ENCODE results near the gene SDHD.
A peak's percentile ranks its signal among the peaks of the same experiment; 100 is the strongest.

The SDHD gene

GRCh38 chr11:112103446-112103845, 16.8 kb downstream of the SDHD start:
- DNase-seq (ENCODE audit: low spot score), result no peak

GRCh38 chr11:112106070-112106469, 19.4 kb downstream of the SDHD start:
- no peak for DNase-seq (ENCODE audit: low spot score)

- DNase-seq (ENCODE audit: low spot score), result peak; percentile 53
These were observed 27.1 kb downstream of the SDHD start for GRCh38 chr11:112113539-112114457.

GRCh38 chr11:112114460-112114859, 27.8 kb downstream of the SDHD start:
- DNase-seq (ENCODE audit: low spot score), result no peak

GRCh38 chr11:112115386-112115785, 28.7 kb downstream of the SDHD start:
- DNase-seq (ENCODE audit: low spot score), result no peak

GRCh38 chr11:112118176-112118575, 31.5 kb downstream of the SDHD start:
- no peak for DNase-seq (ENCODE audit: low spot score)

- DNase-seq (ENCODE audit: low spot score), result no peak
These were observed 35.4 kb downstream of the SDHD start for GRCh38 chr11:112121981-112122615.

GRCh38 chr11:112123129-112123528, 36.5 kb downstream of the SDHD start:
- no peak for DNase-seq (ENCODE audit: low spot score)

- no peak for DNase-seq (ENCODE audit: low spot score)
These were observed 40.4 kb downstream of the SDHD start for GRCh38 chr11:112127056-112127455.

GRCh38 chr11:112128483-112129121, 41.9 kb downstream of the SDHD start:
- no peak for DNase-seq (ENCODE audit: low spot score)

- no peak for DNase-seq (ENCODE audit: low spot score)
These were observed 43.0 kb downstream of the SDHD start for GRCh38 chr11:112129656-112130055.

- DNase-seq (ENCODE audit: low spot score), result no peak
These were observed 46.1 kb downstream of the SDHD start for GRCh38 chr11:112132737-112133136.

GRCh38 chr11:112134473-112134872, 47.8 kb downstream of the SDHD start:
- DNase-seq (ENCODE audit: low spot score), result no peak

- DNase-seq (ENCODE audit: low spot score), result no peak
These were observed 56.9 kb downstream of the SDHD start for GRCh38 chr11:112143597-112143996.

All from cerebellar cortex (tissue), 1 donor.